Skin epidermis (tissue), 12 donors: ENCODE measurements around the gene SH3GL3.

ENCODE experiments used
- H3K27ac ChIP-seq, 21 experiments: fragments of 200-600 bp; sonication (generic) in 11 of 21; one replicate each; pipeline ENCODE4 v1.5.0; 2020; ENCODE audit warnings: mild to moderate bottlenecking in 3 of 21, inconsistent platforms in 2 of 21, moderate library complexity in 2 of 21
- H3K4me3 ChIP-seq, 7 experiments: fragments of 200-600 bp; sonication (generic) in 2 of 7; one replicate each; pipeline ENCODE4 v1.5.0; 2020; ENCODE audit warnings: inconsistent platforms in 2 of 7, mild to moderate bottlenecking in 2 of 7, moderate library complexity in 1 of 7

SH3GL3 gene

GRCh38 chr15:83654379-83655236 is 207.5 kb downstream of the SH3GL3 start:
- peak overlapping the region in 1 of 21 experiments; percentile 41 for H3K27ac ChIP-seq

GRCh38 chr15:83655237-83655616 is 208.1 kb downstream of the SH3GL3 start:
- no peak overlapping the region for H3K4me3 ChIP-seq
- no peak overlapping the region for H3K27ac ChIP-seq

More at GRCh38 chr15:83654379-83655236, 207.5 kb downstream of the SH3GL3 start:
- peak overlapping the region in 4 of 7 experiments; percentile 7 to 38 (median 30) for H3K4me3 ChIP-seq

GRCh38 chr15:83656192-83656591 is 209.1 kb downstream of the SH3GL3 start:
- Histone ChIP-seq H3K27ac (no peak overlapping the region), H3K4me3 (no peak overlapping the region)

GRCh38 chr15:83656943-83657528 is 209.9 kb downstream of the SH3GL3 start:
- no peak overlapping the region for H3K27ac ChIP-seq
- H3K4me3 ChIP-seq = no peak overlapping the region

- Histone ChIP-seq H3K4me3 (no peak overlapping the region), H3K27ac (no peak overlapping the region)
These were observed 210.4 kb downstream of the SH3GL3 start for GRCh38 chr15:83657549-83657948.

- no peak overlapping the region for H3K27ac ChIP-seq
These were observed 211.6 kb downstream of the SH3GL3 start for GRCh38 chr15:83658430-83659416.

GRCh38 chr15:83659417-83659812 is 212.3 kb downstream of the SH3GL3 start:
- no peak overlapping the region for H3K27ac ChIP-seq

More at GRCh38 chr15:83658430-83659416, 211.6 kb downstream of the SH3GL3 start:
- H3K4me3 ChIP-seq = no peak overlapping the region

GRCh38 chr15:83665480-83665879 is 218.3 kb downstream of the SH3GL3 start:
- H3K27ac ChIP-seq = no peak overlapping the region

More at GRCh38 chr15:83659417-83659812, 212.3 kb downstream of the SH3GL3 start:
- H3K4me3 ChIP-seq = no peak overlapping the region

More at GRCh38 chr15:83665480-83665879, 218.3 kb downstream of the SH3GL3 start:
- no peak overlapping the region for H3K4me3 ChIP-seq
